Measurements from ENCODE around the gene TMEM143.
"Not testable (repeated sequence)": the region's sequence is repeated elsewhere in the genome, so short reads cannot be mapped to it uniquely, and the experiment has no call there.

TMEM143 gene

GRCh38 chr19:48390188-48391099 lies 26.7 kb upstream of the TMEM143 start:
- peak; percentile 71 for DNase-seq

- DNase-seq, result no peak
These were observed 23.2 kb upstream of the TMEM143 start for GRCh38 chr19:48386981-48387380.

- no peak for DNase-seq
These were observed 21.8 kb upstream of the TMEM143 start for GRCh38 chr19:48385461-48386087.

GRCh38 chr19:48382286-48382685 lies 18.5 kb upstream of the TMEM143 start:
- DNase-seq, result no peak

GRCh38 chr19:48381178-48381950 lies 17.6 kb upstream of the TMEM143 start:
- DNase-seq, result no peak

GRCh38 chr19:48379058-48379457 lies 15.3 kb upstream of the TMEM143 start:
- no peak for DNase-seq

- no peak for DNase-seq
These were observed 14.4 kb upstream of the TMEM143 start for GRCh38 chr19:48378194-48378570.

GRCh38 chr19:48373567-48373966 lies 9.8 kb upstream of the TMEM143 start:
- no peak for DNase-seq

- DNase-seq, result no peak
These were observed 9.2 kb upstream of the TMEM143 start for GRCh38 chr19:48372904-48373303.

- not testable (repeated sequence) for DNase-seq
These were observed 8.0 kb upstream of the TMEM143 start for GRCh38 chr19:48371771-48372170.

- DNase-seq, result no peak
These were observed 7.6 kb upstream of the TMEM143 start for GRCh38 chr19:48371367-48371766.

- no peak for DNase-seq
These were observed 7.2 kb upstream of the TMEM143 start for GRCh38 chr19:48370955-48371354.

GRCh38 chr19:48368936-48369335 lies 5.2 kb upstream of the TMEM143 start:
- no peak for DNase-seq

GRCh38 chr19:48367855-48368254 lies 4.1 kb upstream of the TMEM143 start:
- DNase-seq, result no peak

- no peak for DNase-seq
These were observed 1.9 kb upstream of the TMEM143 start for GRCh38 chr19:48365602-48366001.

GRCh38 chr19:48364598-48365348 lies 1.0 kb upstream of the TMEM143 start:
- no peak for DNase-seq

GRCh38 chr19:48363500-48363809 lies 285 bp downstream of the TMEM143 start:
- DNase-seq, result no peak

- DNase-seq, result peak; percentile 91
These were observed 832 bp downstream of the TMEM143 start for GRCh38 chr19:48362716-48363499.

- DNase-seq, result no peak
These were observed 1.8 kb downstream of the TMEM143 start for GRCh38 chr19:48361912-48362311.

GRCh38 chr19:48359123-48359522 lies 4.6 kb downstream of the TMEM143 start:
- DNase-seq, result no peak

GRCh38 chr19:48355365-48355954 lies 8.3 kb downstream of the TMEM143 start:
- DNase-seq, result no peak

Measured in CD4-positive, alpha-beta T cell treated with Interleukin-10 for 1 hour (primary cell).